Cardiac septum (tissue), 1 donor: ENCODE measurements around the gene BTBD19. TPM values are rescaled to one million over a fixed set of nuclear protein-coding genes. Genes with fewer than 3 reads are reported as not detected.
"Not testable (repeated sequence)": the region's sequence is repeated elsewhere in the genome, so short reads cannot be mapped to it uniquely, and the experiment has no call there.

Experiments used
- DNase-seq: peaks from one replicate; pipeline ENCODE4 v3.0.0-alpha.2; 2020; ENCODE audit warnings: low spot score
- intact Hi-C: fragments of 100-400 bp; cut with DNase I; formaldehyde crosslinking; loops from one replicate; pipeline ENCODE4 v1.14.0; 2022
- total RNA-seq: library from RNA; stranded (reverse); fragmentation: NEBNext Ultra II Directional; extraction: Animal tissue kit (Norgen Biotek cat#: 25700); gene quantifications from one replicate; pipeline ENCODE4 v1.2.1, GENCODE V29; 2021
- donor health status: DM: no; HTN: no; CAD: no.

BTBD19 gene
- total RNA-seq, 1 donor from 2014 or later: 4.4 TPM

- DNase-seq: no peak
- intact Hi-C loops: loop anchor here (10.0 kb wide), 1 partner anchor 499 kb away; no protein-coding TSS in a partner anchor
Measured at GRCh38 chr1:44806025-44806703, 2.2 kb upstream of the BTBD19 start.

GRCh38 chr1:44806704-44807363, 1.5 kb upstream of the BTBD19 start, which contains the start of gene DYNLT4:
Gene DYNLT4, minus strand, starts transcription at chr1:44807351. Its CDS starts 683 bp downstream, at chr1:44806668.
- DNase-seq: no peak
- intact Hi-C loops: loop anchor here (10.0 kb wide), 1 partner anchor 498 kb away; no protein-coding TSS in a partner anchor

- DNase-seq: peak; percentile 99
- intact Hi-C loops: loop anchor here (10.0 kb wide), 1 partner anchor 497 kb away; no protein-coding TSS in a partner anchor
Measured at GRCh38 chr1:44807364-44808062, 810 bp upstream of the BTBD19 start.

GRCh38 chr1:44808938-44809917, 905 bp downstream of the BTBD19 start:
- intact Hi-C loops: loop anchor here (10.0 kb wide), 1 partner anchor 496 kb away; no protein-coding TSS in a partner anchor
- no peak for DNase-seq

- intact Hi-C loops: no loop called here
- peak; percentile 74 for DNase-seq
Measured at GRCh38 chr1:44810101-44810761, 1.9 kb downstream of the BTBD19 start.

- intact Hi-C loops, DNase-seq: not testable (repeated sequence)
Measured at GRCh38 chr1:44810762-44811105, 2.4 kb downstream of the BTBD19 start.

GRCh38 chr1:44811234-44811633, 2.9 kb downstream of the BTBD19 start:
- intact Hi-C loops: no loop called here
- DNase-seq: peak; percentile 38

- peak; percentile 74 for DNase-seq
- intact Hi-C loops: no loop called here
Measured at GRCh38 chr1:44812822-44813543, 4.7 kb downstream of the BTBD19 start.

- DNase-seq, intact Hi-C loops: not testable (repeated sequence)
Measured at GRCh38 chr1:44815926-44816325, 7.6 kb downstream of the BTBD19 start.

GRCh38 chr1:44817307-44817706, 9.0 kb downstream of the BTBD19 start:
- intact Hi-C loops: no loop called here

GRCh38 chr1:44817771-44818495, 9.6 kb downstream of the BTBD19 start:
- intact Hi-C loops: loop anchor here (2.0 kb wide), 1 partner anchor 17 kb away; the partner anchor contains the start of gene PLK3
- no peak for DNase-seq

More at GRCh38 chr1:44817307-44817706, 9.0 kb downstream of the BTBD19 start:
- no peak for DNase-seq

- DNase-seq: peak; percentile 24
- intact Hi-C loops: loop anchor here (2.0 kb wide), 1 partner anchor 18 kb away; the partner anchor contains the start of gene PLK3
Measured at GRCh38 chr1:44819196-44819607, 10.9 kb downstream of the BTBD19 start.

- intact Hi-C loops: loop anchor here (2.0 kb wide), 1 partner anchor 19 kb away; the partner anchor contains the start of gene PLK3
- peak; percentile 86 for DNase-seq
Measured at GRCh38 chr1:44819608-44820327, 11.4 kb downstream of the BTBD19 start.

GRCh38 chr1:44820328-44821239, 12.3 kb downstream of the BTBD19 start:
- DNase-seq: no peak
- intact Hi-C loops: no loop called here

GRCh38 chr1:44821240-44821715, 13.0 kb downstream of the BTBD19 start:
- DNase-seq: no peak

More at GRCh38 chr1:44821240-44821715, 13.0 kb downstream of the BTBD19 start:
- intact Hi-C loops: no loop called here
